HEK293T (cell line): ENCODE results near the gene PSMA8.

Source experiments
- ARNT ChIP-seq: fragments of 450-650 bp; IDR thresholded peaks from 2 replicates; pipeline ENCODE4 v1.6.1; 2017; ENCODE audit warnings: mild to moderate bottlenecking
- BHLHE40 ChIP-seq: fragments of 450-650 bp; IDR thresholded peaks from 2 replicates; pipeline ENCODE4 v1.6.1; 2016; ENCODE audit warnings: mild to moderate bottlenecking, moderate library complexity, borderline replicate concordance
- FOXA1 ChIP-seq: fragments of 450-650 bp; IDR thresholded peaks from 2 replicates; pipeline ENCODE4 v1.6.1; 2016; ENCODE audit warnings: mild to moderate bottlenecking
- FOXK2 ChIP-seq: fragments of 450-650 bp; IDR thresholded peaks from 2 replicates; pipeline ENCODE4 v1.6.1; 2016; ENCODE audit warnings: mild to moderate bottlenecking
- FOXM1 ChIP-seq: fragments of 450-650 bp; IDR thresholded peaks from 2 replicates; pipeline ENCODE4 v1.6.1; 2017; ENCODE audit warnings: mild to moderate bottlenecking, borderline replicate concordance
- HDGF ChIP-seq: fragments of 450-650 bp; IDR thresholded peaks from 2 replicates; pipeline ENCODE4 v1.6.1; 2017; ENCODE audit warnings: antibody characterized with exemption, borderline replicate concordance
- L3MBTL2 ChIP-seq: fragments of 450-650 bp; conservative IDR thresholded peaks from 2 replicates; pipeline ENCODE4 v1.6.1; 2016; ENCODE audit warnings: mild to moderate bottlenecking
- LEF1 ChIP-seq: fragments of 450-650 bp; IDR thresholded peaks from 2 replicates; pipeline ENCODE4 v1.6.1; 2017; ENCODE audit warnings: mild to moderate bottlenecking, borderline replicate concordance
- NFRKB ChIP-seq: fragments of 450-650 bp; IDR thresholded peaks from 2 replicates; pipeline ENCODE4 v1.6.1; 2016; ENCODE audit warnings: mild to moderate bottlenecking, moderate library complexity
- SP1 ChIP-seq: fragments of 450-650 bp; IDR thresholded peaks from 2 replicates; pipeline ENCODE4 v1.6.1; 2017
- SUZ12 ChIP-seq: fragments of 450-650 bp; IDR thresholded peaks from 2 replicates; pipeline ENCODE4 v1.6.1; 2016; ENCODE audit warnings: mild to moderate bottlenecking

- no peak for TF ChIP-seq BHLHE40
- no peak for TF ChIP-seq HDGF
- TF ChIP-seq FOXK2: no peak
- no peak for TF ChIP-seq LEF1
- no peak for TF ChIP-seq L3MBTL2
- no peak for TF ChIP-seq ARNT
- TF ChIP-seq SUZ12: no peak
- TF ChIP-seq FOXM1: no peak
- TF ChIP-seq NFRKB: no peak
- TF ChIP-seq SP1: no peak
- TF ChIP-seq FOXA1: no peak
Measured at GRCh38 chr18:26185267-26185666, 51.6 kb downstream of the PSMA8 start.
